GM19099 (cell line): ENCODE results near the gene PGBD5.

Source experiments
- POLR2A ChIP-seq: IDR thresholded peaks from 3 replicates; pipeline ENCODE4 v1.6.1; 2011; ENCODE audit warnings: low read depth; ENCODE audit not compliant: insufficient read length; ENCODE audit errors: extremely low read depth

The PGBD5 gene

GRCh38 chr1:230429067-230429735 is 3.1 kb upstream of the PGBD5 start:
- TF ChIP-seq POLR2A, result no peak

- no peak for TF ChIP-seq POLR2A
Measured at GRCh38 chr1:230427981-230428380, 1.8 kb upstream of the PGBD5 start.

GRCh38 chr1:230427094-230427876 is 1.2 kb upstream of the PGBD5 start:
- TF ChIP-seq POLR2A, result no peak

- no peak for TF ChIP-seq POLR2A
Measured at GRCh38 chr1:230425252-230426091, 660 bp downstream of the PGBD5 start.

- TF ChIP-seq POLR2A, result no peak
Measured at GRCh38 chr1:230424391-230425251, 1.5 kb downstream of the PGBD5 start.

- no peak for TF ChIP-seq POLR2A
Measured at GRCh38 chr1:230423951-230424350, 2.2 kb downstream of the PGBD5 start.

GRCh38 chr1:230423261-230423660 is 2.9 kb downstream of the PGBD5 start:
- TF ChIP-seq POLR2A, result no peak

- no peak for TF ChIP-seq POLR2A
Measured at GRCh38 chr1:230422221-230422981, 3.7 kb downstream of the PGBD5 start.

GRCh38 chr1:230421481-230421880 is 4.7 kb downstream of the PGBD5 start:
- TF ChIP-seq POLR2A, result no peak

- no peak for TF ChIP-seq POLR2A
Measured at GRCh38 chr1:230416430-230416829, 9.7 kb downstream of the PGBD5 start.

GRCh38 chr1:230415405-230416132 is 10.6 kb downstream of the PGBD5 start:
- TF ChIP-seq POLR2A, result no peak

- TF ChIP-seq POLR2A, result no peak
Measured at GRCh38 chr1:230414694-230415093, 11.4 kb downstream of the PGBD5 start.

GRCh38 chr1:230414102-230414501 is 12.0 kb downstream of the PGBD5 start:
- no peak for TF ChIP-seq POLR2A
